ENCODE results near the gene LDLRAD4. TPM values are rescaled to one million over a fixed set of nuclear protein-coding genes. Genes with fewer than 3 reads are reported as not detected.

The LDLRAD4 gene
- total and polyA plus RNA-seq, 8 donors: 2.0 to 47.9 (median 9.0) TPM

- H3K9me3 ChIP-seq: no peaks in the 10 kb centered on the region
- H3K36me3 ChIP-seq: peaks cover 0 to 13% (median 0%) of the 10 kb centered on the region in 4 donors
- H3K4me1 ChIP-seq: no peaks in the 10 kb centered on the region
- no peaks in the 10 kb centered on the region for H3K27me3 ChIP-seq
- no peak for DNase-seq
- intact Hi-C loops (cut with DNase I; ENCODE audit: low total_unique reads): no loop called here
- H3K4me3 ChIP-seq: no peak overlapping the region
- H3K27ac ChIP-seq: no peak overlapping the region
- TF ChIP-seq, protein P1, sequence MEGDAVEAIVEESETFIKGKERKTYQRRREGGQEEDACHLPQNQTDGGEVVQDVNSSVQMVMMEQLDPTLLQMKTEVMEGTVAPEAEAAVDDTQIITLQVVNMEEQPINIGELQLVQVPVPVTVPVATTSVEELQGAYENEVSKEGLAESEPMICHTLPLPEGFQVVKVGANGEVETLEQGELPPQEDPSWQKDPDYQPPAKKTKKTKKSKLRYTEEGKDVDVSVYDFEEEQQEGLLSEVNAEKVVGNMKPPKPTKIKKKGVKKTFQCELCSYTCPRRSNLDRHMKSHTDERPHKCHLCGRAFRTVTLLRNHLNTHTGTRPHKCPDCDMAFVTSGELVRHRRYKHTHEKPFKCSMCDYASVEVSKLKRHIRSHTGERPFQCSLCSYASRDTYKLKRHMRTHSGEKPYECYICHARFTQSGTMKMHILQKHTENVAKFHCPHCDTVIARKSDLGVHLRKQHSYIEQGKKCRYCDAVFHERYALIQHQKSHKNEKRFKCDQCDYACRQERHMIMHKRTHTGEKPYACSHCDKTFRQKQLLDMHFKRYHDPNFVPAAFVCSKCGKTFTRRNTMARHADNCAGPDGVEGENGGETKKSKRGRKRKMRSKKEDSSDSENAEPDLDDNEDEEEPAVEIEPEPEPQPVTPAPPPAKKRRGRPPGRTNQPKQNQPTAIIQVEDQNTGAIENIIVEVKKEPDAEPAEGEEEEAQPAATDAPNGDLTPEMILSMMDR (IDR thresholded peaks at IDR 0.05): no peak
- TF ChIP-seq POLR2A (IDR thresholded peaks at IDR 0.05) (no peak), EP300 (IDR thresholded peaks at IDR 0.05) (no peak), POLR2AphosphoS5 (IDR thresholded peaks at IDR 0.05) (no peak)
- WGBS, 5 donors: 79 to 86% (median 84%) methylated on average over 8 of the region's 8 CpGs
Measured at GRCh38 chr18:13401404-13401803, 182.8 kb downstream of the LDLRAD4 start.

DNA sequence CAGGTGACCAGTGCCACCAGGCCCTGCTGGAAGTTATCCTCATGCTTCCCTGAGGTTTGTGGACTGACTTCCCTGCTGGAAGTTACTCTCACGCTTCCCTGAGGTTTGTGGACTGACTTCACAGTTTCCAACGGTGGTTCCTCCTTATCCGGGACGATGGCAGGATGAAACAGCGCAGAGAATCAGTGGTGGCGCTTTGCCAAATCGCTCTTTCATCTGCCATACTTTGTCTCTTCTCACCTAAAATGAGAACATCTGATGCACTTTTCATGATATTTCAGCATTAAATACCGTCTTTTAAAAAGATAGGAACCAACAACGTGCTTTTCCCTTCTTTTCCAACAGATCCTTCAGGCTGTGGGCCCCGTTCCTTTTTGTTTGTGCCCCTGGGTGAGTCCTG, 183.3 kb downstream of the LDLRAD4 start:
- 82 to 92% (median 89%) methylated on average over 10 of the region's 10 CpGs for WGBS, 5 donors
- Histone ChIP-seq H3K4me1 (no peaks in the 10 kb centered on the region), H3K9me3 (no peaks in the 10 kb centered on the region), H3K4me3 (no peak overlapping the region), H3K27me3 (no peaks in the 10 kb centered on the region), H3K36me3 (peaks cover 0 to 13% (median 0%) of the 10 kb centered on the region in 4 donors), H3K27ac (no peak overlapping the region)
- intact Hi-C loops (cut with DNase I; ENCODE audit: low total_unique reads): no loop called here
- DNase-seq: no peak
- TF ChIP-seq, protein P1 (IDR thresholded peaks at IDR 0.05): no peak
- TF ChIP-seq EP300 (IDR thresholded peaks at IDR 0.05) (no peak), POLR2A (IDR thresholded peaks at IDR 0.05) (no peak), POLR2AphosphoS5 (IDR thresholded peaks at IDR 0.05) (no peak)

- TF ChIP-seq, protein P1 (IDR thresholded peaks at IDR 0.05): no peak
- TF ChIP-seq POLR2AphosphoS5 (IDR thresholded peaks at IDR 0.05): no peak
- no peak for TF ChIP-seq POLR2A (IDR thresholded peaks at IDR 0.05)
- no peak for TF ChIP-seq EP300 (IDR thresholded peaks at IDR 0.05)
- Histone ChIP-seq H3K27me3 (no peaks in the 10 kb centered on the region), H3K27ac (no peak overlapping the region), H3K4me1 (no peaks in the 10 kb centered on the region), H3K36me3 (peaks cover 0 to 5% (median 0%) of the 10 kb centered on the region in 4 donors), H3K9me3 (no peaks in the 10 kb centered on the region), H3K4me3 (no peak overlapping the region)
- 92 to 97% (median 92%) methylated on average over 31 of the region's 31 CpGs for WGBS, 5 donors
- DNase-seq: no peak
- intact Hi-C loops (cut with DNase I; ENCODE audit: low total_unique reads): no loop called here
Measured at GRCh38 chr18:13403786-13404549, 185.4 kb downstream of the LDLRAD4 start.

- intact Hi-C loops (cut with DNase I; ENCODE audit: low total_unique reads): no loop called here
- H3K9me3 ChIP-seq: no peaks in the 10 kb centered on the region
- TF ChIP-seq POLR2A (IDR thresholded peaks at IDR 0.05): no peak
- H3K27ac ChIP-seq: no peak overlapping the region
- H3K27me3 ChIP-seq: no peaks in the 10 kb centered on the region
- DNase-seq: no peak
- peaks cover 0 to 5% (median 0%) of the 10 kb centered on the region in 4 donors for H3K36me3 ChIP-seq
- H3K4me3 ChIP-seq: no peak overlapping the region
- peaks cover 0 to 1% (median 0%) of the 10 kb centered on the region in 4 donors for H3K4me1 ChIP-seq
- WGBS, 5 donors: 87 to 91% (median 90%) methylated on average over 17 of the region's 17 CpGs
Measured at GRCh38 chr18:13405305-13406038, 186.9 kb downstream of the LDLRAD4 start.

All from stomach (tissue), 9 donors.